Uterus (tissue), 4 donors: ENCODE data around the gene PTPN18. TPM values are rescaled to one million over a fixed set of nuclear protein-coding genes. Genes with fewer than 3 reads are reported as not detected.

Source experiments
- DNase-seq, 2 donors: peaks; one replicate each; pipeline ENCODE4 v3.0.0-alpha.2; 2019 to 2020
- H3K27ac ChIP-seq, 2 donors: fragments of 200-600 bp; sonication (generic); 1 replicate in 1 of 2; 2 replicates in 1 of 2; pipeline ENCODE4 v1.5.1; 2016 to 2018
- H3K27me3 ChIP-seq, 2 donors: fragments of 200-600 bp; sonication (generic); one replicate each; pipeline ENCODE4 v1.5.1; 2018 to 2019; ENCODE audit warnings: control low read depth in 1 of 2
- H3K36me3 ChIP-seq, 2 donors: fragments of 200-600 bp; sonication (generic); one replicate each; pipeline ENCODE4 v1.5.1; 2019; ENCODE audit warnings: control low read depth in 1 of 2
- H3K4me1 ChIP-seq, 2 donors: fragments of 200-600 bp; sonication (generic); one replicate each; pipeline ENCODE4 v1.5.1; 2018 to 2019; ENCODE audit warnings: control low read depth in 1 of 2
- H3K4me3 ChIP-seq, 2 donors: fragments of 200-600 bp; sonication (generic); 1 replicate in 1 of 2; 2 replicates in 1 of 2; pipeline ENCODE4 v1.5.1; 2018 to 2019; ENCODE audit warnings: mild to moderate bottlenecking in 1 of 2
- H3K9me3 ChIP-seq, 2 donors: fragments of 200-600 bp; sonication (generic); one replicate each; pipeline ENCODE4 v1.5.1; 2019; ENCODE audit warnings: control low read depth in 1 of 2
- POLR2A ChIP-seq, 2 donors: fragments of 450-650 bp; IDR thresholded peaks; one replicate each; pipeline ENCODE4 v1.6.1; 2016; ENCODE audit warnings: antibody characterized with exemption in 2 of 2, mild to moderate bottlenecking in 1 of 2, moderate library complexity in 1 of 2
- intact Hi-C: fragments of 100-400 bp; cut with DNase I; formaldehyde crosslinking; loops from one replicate; pipeline ENCODE4 v1.15.1; 2023; ENCODE audit warnings: low total_unique reads
- total RNA-seq, 4 donors: library from RNA; depleted of rRNA in 3 of 4; stranded (reverse); fragments of >200 nt in 3 of 4; gene quantifications; one replicate each; pipeline versions ENCODE4 v1.1.0 to v1.2.4, GENCODE V29; 2014 to 2023
- TF ChIP-seq, protein P1 (sequence below), 4 experiments: fragments of 200-600 bp in 2 of 4; fragments of 450-650 bp in 2 of 4; sonication (generic) in 2 of 4; IDR thresholded peaks; one replicate each; pipeline ENCODE4 v1.5.1; 2016 to 2019; ENCODE audit warnings: antibody characterized with exemption in 4 of 4, mild to moderate bottlenecking in 2 of 4, moderate library complexity in 1 of 4
- donor health status: DM: yes; HTN: yes; CAD: no.

Gene PTPN18
- total RNA-seq: 10 to 100 TPM; 29.6 to 65.6 (median 46.3) TPM

DNA sequence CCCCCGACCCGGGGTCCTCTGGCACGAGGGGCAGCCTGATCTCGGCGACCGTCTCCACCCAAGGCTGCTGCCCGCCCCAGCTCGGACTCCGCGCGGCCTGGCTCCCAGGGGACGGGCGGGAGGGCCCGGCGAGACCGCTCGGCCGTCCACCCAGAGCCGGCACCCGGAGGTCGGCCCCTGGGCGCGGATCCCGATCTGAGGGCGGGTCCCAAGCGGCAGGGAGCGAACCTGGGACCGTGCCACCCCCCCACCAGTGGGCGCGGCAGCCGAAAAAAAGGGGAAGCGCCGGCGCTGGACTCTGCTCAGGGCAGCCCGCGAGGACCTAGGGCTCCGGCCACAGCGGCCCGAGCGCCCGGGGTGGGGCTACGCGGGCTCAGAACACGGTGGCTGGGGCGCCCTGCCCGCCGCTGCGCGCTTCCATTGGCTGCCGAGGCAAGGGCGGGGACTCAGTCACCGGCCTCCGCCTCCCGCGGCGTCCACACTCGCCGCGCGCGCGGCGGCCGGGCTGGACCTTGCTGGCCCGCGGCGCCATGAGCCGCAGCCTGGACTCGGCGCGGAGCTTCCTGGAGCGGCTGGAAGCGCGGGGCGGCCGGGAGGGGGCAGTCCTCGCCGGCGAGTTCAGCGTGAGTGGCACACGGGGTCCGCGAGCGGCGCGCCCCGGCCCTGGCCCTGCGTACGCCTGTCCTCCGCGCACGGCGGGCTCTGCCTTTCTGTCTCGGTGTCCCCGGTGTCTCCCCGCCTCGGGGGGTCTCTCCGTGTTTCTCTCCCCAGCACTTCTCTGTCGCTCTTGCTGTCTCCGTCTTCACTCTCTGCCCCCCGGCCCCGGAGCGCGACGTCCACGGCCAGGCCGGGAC lies at the start of gene PTPN18:
Gene PTPN18, plus strand, starts transcription at position 479 of the 854 bp plus-strand sequence. Its CDS starts 52 bp downstream, at position 531.
- TF ChIP-seq, protein P1, sequence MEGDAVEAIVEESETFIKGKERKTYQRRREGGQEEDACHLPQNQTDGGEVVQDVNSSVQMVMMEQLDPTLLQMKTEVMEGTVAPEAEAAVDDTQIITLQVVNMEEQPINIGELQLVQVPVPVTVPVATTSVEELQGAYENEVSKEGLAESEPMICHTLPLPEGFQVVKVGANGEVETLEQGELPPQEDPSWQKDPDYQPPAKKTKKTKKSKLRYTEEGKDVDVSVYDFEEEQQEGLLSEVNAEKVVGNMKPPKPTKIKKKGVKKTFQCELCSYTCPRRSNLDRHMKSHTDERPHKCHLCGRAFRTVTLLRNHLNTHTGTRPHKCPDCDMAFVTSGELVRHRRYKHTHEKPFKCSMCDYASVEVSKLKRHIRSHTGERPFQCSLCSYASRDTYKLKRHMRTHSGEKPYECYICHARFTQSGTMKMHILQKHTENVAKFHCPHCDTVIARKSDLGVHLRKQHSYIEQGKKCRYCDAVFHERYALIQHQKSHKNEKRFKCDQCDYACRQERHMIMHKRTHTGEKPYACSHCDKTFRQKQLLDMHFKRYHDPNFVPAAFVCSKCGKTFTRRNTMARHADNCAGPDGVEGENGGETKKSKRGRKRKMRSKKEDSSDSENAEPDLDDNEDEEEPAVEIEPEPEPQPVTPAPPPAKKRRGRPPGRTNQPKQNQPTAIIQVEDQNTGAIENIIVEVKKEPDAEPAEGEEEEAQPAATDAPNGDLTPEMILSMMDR (IDR thresholded peaks at IDR 0.05): peak in 3 of 4 experiments; percentile 67 to 71 (median 71)
- TF ChIP-seq POLR2A (IDR thresholded peaks at IDR 0.05): peak; percentile 47 to 89
- H3K4me3 ChIP-seq: peak within 1 kb of the TSS; percentile 47 to 74
- H3K27me3 ChIP-seq: no peaks in the 10 kb centered on the region
- no peaks in the 10 kb centered on the region for H3K9me3 ChIP-seq
- H3K36me3 ChIP-seq: no peaks in the 10 kb centered on the region
- no peaks in the 10 kb centered on the region for H3K4me1 ChIP-seq
- intact Hi-C loops: no loop called here
- DNase-seq: peak; percentile 87 to 89
- H3K27ac ChIP-seq: peak within 1 kb of the TSS; percentile 66 to 75

DNA sequence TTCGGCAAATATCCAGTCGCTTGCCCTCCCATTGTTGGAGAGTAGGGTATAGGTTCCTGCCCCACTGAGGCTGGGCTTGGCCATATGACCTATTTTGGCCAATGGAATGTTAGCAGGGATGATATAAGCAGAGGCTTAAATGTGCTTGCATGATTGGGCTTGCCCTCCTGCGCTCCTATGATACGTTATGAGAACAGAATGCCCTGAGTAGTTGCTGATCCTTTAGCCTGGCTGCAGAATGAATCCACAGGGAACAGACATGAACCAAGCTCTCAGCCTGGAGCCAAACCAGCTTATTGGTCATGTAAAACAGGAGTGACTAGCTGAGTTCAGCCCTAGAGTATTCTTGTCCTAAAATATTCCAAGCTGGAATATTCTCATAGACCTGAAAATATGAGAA lies 48.0 kb upstream of the PTPN18 start:
- intact Hi-C loops: no loop called here
- no peak for DNase-seq
- no peak for TF ChIP-seq POLR2A (IDR thresholded peaks at IDR 0.05)
- TF ChIP-seq, protein P1 (IDR thresholded peaks at IDR 0.05): no peak

GRCh38 chr2:130310881-130311280 lies 45.0 kb upstream of the PTPN18 start:
- intact Hi-C loops: no loop called here
- H3K27ac ChIP-seq: no peak overlapping the region
- H3K27me3 ChIP-seq: no peaks in the 10 kb centered on the region
- TF ChIP-seq, protein P1 (IDR thresholded peaks at IDR 0.05): no peak
- TF ChIP-seq POLR2A (IDR thresholded peaks at IDR 0.05): no peak
- no peak overlapping the region for H3K4me3 ChIP-seq
- no peaks in the 10 kb centered on the region for H3K4me1 ChIP-seq
- no peaks in the 10 kb centered on the region for H3K9me3 ChIP-seq
- H3K36me3 ChIP-seq: no peaks in the 10 kb centered on the region
- no peak for DNase-seq

More for the DNA sequence above, 48.0 kb upstream of the PTPN18 start:
- Histone ChIP-seq H3K4me1 (no peaks in the 10 kb centered on the region), H3K36me3 (no peaks in the 10 kb centered on the region), H3K27ac (no peak overlapping the region), H3K27me3 (no peaks in the 10 kb centered on the region), H3K9me3 (no peaks in the 10 kb centered on the region), H3K4me3 (no peak overlapping the region)

- Histone ChIP-seq H3K27me3 (no peaks in the 10 kb centered on the region), H3K9me3 (no peaks in the 10 kb centered on the region), H3K4me1 (no peaks in the 10 kb centered on the region), H3K27ac (no peak overlapping the region), H3K4me3 (no peak overlapping the region), H3K36me3 (no peaks in the 10 kb centered on the region)
- intact Hi-C loops: no loop called here
- no peak for DNase-seq
- TF ChIP-seq, protein P1 (IDR thresholded peaks at IDR 0.05): no peak
- no peak for TF ChIP-seq POLR2A (IDR thresholded peaks at IDR 0.05)
These were observed 42.0 kb upstream of the PTPN18 start for GRCh38 chr2:130313812-130314334.

- intact Hi-C loops: no loop called here
- H3K27ac ChIP-seq: no peak overlapping the region
- no peaks in the 10 kb centered on the region for H3K9me3 ChIP-seq
- DNase-seq: no peak
- H3K36me3 ChIP-seq: no peaks in the 10 kb centered on the region
- H3K4me1 ChIP-seq: no peaks in the 10 kb centered on the region
- no peak overlapping the region for H3K4me3 ChIP-seq
- no peaks in the 10 kb centered on the region for H3K27me3 ChIP-seq
- TF ChIP-seq, protein P1 (IDR thresholded peaks at IDR 0.05): no peak
- no peak for TF ChIP-seq POLR2A (IDR thresholded peaks at IDR 0.05)
These were observed 41.5 kb upstream of the PTPN18 start for GRCh38 chr2:130314377-130314776.
